Osteoblast (primary cell): ENCODE measurements around the gene SIPA1L3. TPM values are rescaled to one million over a fixed set of nuclear protein-coding genes. Genes with fewer than 3 reads are reported as not detected.

Source experiments
- DNase-seq: peaks from one replicate; pipeline ENCODE4 v3.0.0; 2011; ENCODE audit warnings: low spot score, mixed read lengths; ENCODE audit not compliant: insufficient read length; ENCODE audit errors: missing footprints
- H2AFZ ChIP-seq: 2 replicates; pipeline ENCODE4 v1.6.0; 2011; ENCODE audit warnings: mild to moderate bottlenecking, low read length
- H3K27ac ChIP-seq: 2 replicates; pipeline ENCODE4 v1.5.1; 2011; ENCODE audit warnings: mild to moderate bottlenecking, low read depth, low read length, moderate library complexity
- H3K27me3 ChIP-seq: 2 replicates; pipeline ENCODE4 v1.6.0; 2012; ENCODE audit warnings: mild to moderate bottlenecking, control low read depth, inconsistent platforms, low read length, moderate library complexity; ENCODE audit not compliant: insufficient read depth
- H3K36me3 ChIP-seq: 2 replicates; pipeline ENCODE4 v1.5.1; 2011; ENCODE audit warnings: mild to moderate bottlenecking, low read length, control low read depth, moderate library complexity; ENCODE audit not compliant: insufficient read depth
- H3K4me1 ChIP-seq: 2 replicates; pipeline ENCODE4 v1.5.1; 2011; ENCODE audit warnings: mild to moderate bottlenecking, low read length, control low read depth, moderate library complexity; ENCODE audit not compliant: insufficient read depth
- H3K4me2 ChIP-seq: 2 replicates; pipeline ENCODE4 v1.6.0; 2011; ENCODE audit warnings: mild to moderate bottlenecking, low read length; ENCODE audit not compliant: insufficient read depth
- H3K4me3 ChIP-seq: fragments of 200-600 bp; sonication (generic); 3 replicates; pipeline ENCODE4 v1.5.1; 2012; ENCODE audit warnings: mild to moderate bottlenecking, low read length, inconsistent platforms; ENCODE audit not compliant: insufficient read depth
- H3K79me2 ChIP-seq: 2 replicates; pipeline ENCODE4 v1.6.0; 2012; ENCODE audit warnings: mild to moderate bottlenecking, low read length, control low read depth, inconsistent platforms; ENCODE audit not compliant: insufficient read depth
- H3K9me3 ChIP-seq: 2 replicates; pipeline ENCODE4 v1.5.1; 2011; ENCODE audit warnings: low read depth, low read length, control low read depth
- H4K20me1 ChIP-seq: 2 replicates; pipeline ENCODE4 v1.6.0; 2012; ENCODE audit warnings: mild to moderate bottlenecking, low read length, control low read depth; ENCODE audit not compliant: insufficient read depth
- CTCF ChIP-seq: IDR thresholded peaks from 2 replicates; pipeline ENCODE4 v1.5.1; 2011; ENCODE audit warnings: mild to moderate bottlenecking, low read depth, low read length, moderate library complexity; ENCODE audit errors: extremely low read depth
- total RNA-seq: library from RNA; depleted of rRNA; stranded (reverse); fragments of >200 nt; gene quantifications from 2 replicates; pipeline ENCODE4 v1.2.3, GENCODE V29; 2012

SIPA1L3 gene
- total RNA-seq, 1 donor = 17.4 TPM

- peaks cover 3% of the 10 kb centered on the region for H3K36me3 ChIP-seq
- H3K4me1 ChIP-seq = no peaks in the 10 kb centered on the region
- H3K4me2 ChIP-seq = no peak overlapping the region
- TF ChIP-seq CTCF = no peak
- no peak overlapping the region for H3K4me3 ChIP-seq
- H2AFZ ChIP-seq = no peak overlapping the region
- peaks cover 65% of the 10 kb centered on the region for H3K79me2 ChIP-seq
- no peaks in the 10 kb centered on the region for H3K27me3 ChIP-seq
- DNase-seq = no peak
- no peaks in the 10 kb centered on the region for H4K20me1 ChIP-seq
- H3K9me3 ChIP-seq = no peaks in the 10 kb centered on the region
- H3K27ac ChIP-seq = no peak overlapping the region
These were observed 167.1 kb downstream of the SIPA1L3 start for GRCh38 chr19:38073841-38074685.

GRCh38 chr19:38076337-38076736, 169.3 kb downstream of the SIPA1L3 start:
- no peak for TF ChIP-seq CTCF
- Histone ChIP-seq H3K4me1 (peaks cover 17% of the 10 kb centered on the region), H3K36me3 (peaks cover 3% of the 10 kb centered on the region), H4K20me1 (peaks cover 15% of the 10 kb centered on the region), H3K27ac (no peak overlapping the region), H3K4me2 (no peak overlapping the region), H3K79me2 (peaks cover 48% of the 10 kb centered on the region), H3K4me3 (no peak overlapping the region), H3K9me3 (no peaks in the 10 kb centered on the region), H2AFZ (no peak overlapping the region), H3K27me3 (no peaks in the 10 kb centered on the region)
- no peak for DNase-seq

GRCh38 chr19:38078302-38078930, 171.4 kb downstream of the SIPA1L3 start:
- Histone ChIP-seq H3K4me1 (peaks cover 17% of the 10 kb centered on the region), H3K4me2 (no peak overlapping the region), H3K9me3 (no peaks in the 10 kb centered on the region), H2AFZ (no peak overlapping the region), H3K36me3 (peaks cover 21% of the 10 kb centered on the region), H3K27ac (no peak overlapping the region), H3K79me2 (peaks cover 40% of the 10 kb centered on the region), H3K27me3 (no peaks in the 10 kb centered on the region), H3K4me3 (no peak overlapping the region), H4K20me1 (peaks cover 16% of the 10 kb centered on the region)
- peak; percentile 69 for DNase-seq
- TF ChIP-seq CTCF = no peak

- peak; percentile 100 for DNase-seq
- Histone ChIP-seq H2AFZ (peak overlapping the region; percentile 68), H3K4me2 (peak overlapping the region; percentile 41), H3K9me3 (no peaks in the 10 kb centered on the region), H3K79me2 (peaks cover 34% of the 10 kb centered on the region), H3K36me3 (peaks cover 22% of the 10 kb centered on the region), H3K27ac (peak overlapping the region; percentile 90), H3K4me1 (peaks cover 17% of the 10 kb centered on the region), H4K20me1 (peaks cover 16% of the 10 kb centered on the region), H3K27me3 (no peaks in the 10 kb centered on the region), H3K4me3 (peak overlapping the region; percentile 42)
- TF ChIP-seq CTCF = no peak
These were observed 172.9 kb downstream of the SIPA1L3 start for GRCh38 chr19:38079926-38080380.
